GM19468 (cell line): ENCODE measurements around the gene DNAJB12.
"Not testable (repeated sequence)": the region's sequence is repeated elsewhere in the genome, so short reads cannot be mapped to it uniquely, and the experiment has no call there.

Source experiments
- ATAC-seq: cut with Tn5 transposase; IDR thresholded peaks from one replicate; pipeline ENCODE4 v1.9.1; 2021; ENCODE audit warnings: mild to moderate bottlenecking, moderate library complexity, moderate number of reproducible peaks; ENCODE audit not compliant: unreplicated experiment; ENCODE audit errors: extremely low read depth

DNAJB12 gene

GRCh38 chr10:72354356-72355213 lies at the start of gene DNAJB12:
Gene DNAJB12 (minus strand): TSS chr10:72354919. CDS start chr10:72354897, 22 bp downstream.
- peak; percentile 73 for ATAC-seq

DNA sequence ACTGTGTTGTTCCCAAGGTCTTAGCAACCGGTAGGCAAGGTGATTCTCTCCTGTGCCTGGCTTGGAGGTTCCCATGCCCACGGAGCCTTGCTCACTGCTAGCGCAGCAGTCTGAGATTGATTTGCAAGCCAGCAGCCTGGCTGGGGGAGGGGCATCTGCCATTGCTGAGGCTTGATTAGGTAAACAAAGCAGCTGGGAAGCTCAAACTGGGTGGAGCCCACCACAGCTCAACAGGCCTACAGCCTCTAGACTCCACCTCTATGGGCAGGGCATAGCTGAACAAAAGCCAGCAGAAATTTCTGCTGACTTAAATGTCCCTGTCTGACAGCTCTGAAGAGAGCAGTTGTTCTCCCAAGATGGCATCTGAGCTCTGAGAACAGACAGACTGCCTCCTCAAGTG lies 40.9 kb upstream of the DNAJB12 start:
- not testable (repeated sequence) for ATAC-seq

- ATAC-seq, result no peak
These were observed 37.9 kb upstream of the DNAJB12 start for GRCh38 chr10:72392571-72392970.

- ATAC-seq, result no peak
These were observed 36.0 kb upstream of the DNAJB12 start for GRCh38 chr10:72390764-72391163.

GRCh38 chr10:72389716-72390115 lies 35.0 kb upstream of the DNAJB12 start:
- no peak for ATAC-seq

DNA sequence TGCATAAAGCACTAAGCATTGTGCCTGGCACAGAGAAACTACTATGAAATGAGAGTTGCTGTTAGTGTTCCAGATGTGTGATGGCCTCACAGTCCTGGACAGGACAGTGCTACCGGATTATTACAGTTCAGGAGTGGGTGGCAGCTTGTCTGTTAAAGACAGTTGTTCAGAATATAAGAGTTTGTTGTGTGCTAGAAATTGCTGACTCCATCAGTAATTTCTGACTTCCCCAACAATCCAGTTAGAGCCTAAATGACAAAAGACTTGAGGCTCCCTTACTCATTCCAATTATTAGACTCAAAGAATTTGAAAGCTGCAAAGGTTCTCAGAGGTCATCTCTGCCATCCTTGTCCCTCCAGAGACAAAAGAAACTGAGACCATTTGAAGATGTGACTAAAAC lies 34.3 kb upstream of the DNAJB12 start:
- no peak for ATAC-seq

DNA sequence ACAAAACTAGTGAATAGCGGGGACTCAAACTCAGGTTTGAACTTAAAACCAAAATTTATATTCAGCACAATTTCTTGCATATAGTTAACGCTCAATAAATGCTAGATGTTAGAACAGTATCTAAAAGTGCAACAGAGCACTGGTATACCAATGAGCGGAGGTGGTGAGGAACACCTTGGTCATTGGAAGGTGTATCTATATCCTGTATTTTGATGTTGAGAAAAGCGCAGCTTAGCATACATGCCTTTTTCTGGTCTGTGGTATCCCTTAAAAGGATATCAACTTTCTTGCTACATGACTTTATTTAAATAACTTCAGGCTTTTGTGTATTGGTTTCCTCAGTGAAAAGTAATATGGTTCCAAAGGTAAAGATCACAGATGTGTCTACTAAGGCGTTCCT lies 33.3 kb upstream of the DNAJB12 start:
- ATAC-seq, result no peak

DNA sequence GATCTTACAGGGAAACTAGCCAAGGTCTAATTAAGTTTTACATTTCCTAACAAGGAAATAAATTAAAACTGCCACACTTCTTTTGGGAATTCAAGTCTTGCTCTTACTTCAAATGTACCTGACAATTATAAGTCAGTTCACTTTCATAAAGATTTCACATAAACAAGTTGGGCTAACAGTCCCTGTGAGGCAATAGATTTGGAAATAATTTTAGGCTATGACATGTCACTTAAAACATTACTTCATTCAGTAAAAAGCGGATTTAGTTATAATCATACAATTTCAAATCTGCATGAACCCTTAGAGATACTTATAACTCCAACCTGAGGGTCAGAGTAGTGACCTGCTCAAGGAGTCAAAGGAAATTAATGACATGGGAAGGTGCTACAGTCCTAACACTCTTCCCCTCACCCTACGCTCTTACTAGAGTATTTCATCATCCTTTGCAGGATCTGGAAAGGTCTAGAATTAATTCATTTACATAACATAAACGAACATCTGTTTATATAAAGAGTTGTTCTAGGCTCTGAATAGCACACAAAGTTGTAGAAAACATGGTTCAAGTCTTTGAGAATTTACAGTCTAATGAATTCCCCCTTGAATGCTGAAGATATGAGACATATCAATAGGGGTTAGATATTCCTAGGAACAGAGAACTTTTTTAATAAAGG lies 32.3 kb upstream of the DNAJB12 start:
- ATAC-seq, result no peak

- no peak for ATAC-seq
These were observed 31.0 kb upstream of the DNAJB12 start for GRCh38 chr10:72385724-72386123.

- ATAC-seq, result not testable (repeated sequence)
These were observed 30.3 kb upstream of the DNAJB12 start for GRCh38 chr10:72384982-72385381.

- no peak for ATAC-seq
These were observed 25.1 kb upstream of the DNAJB12 start for GRCh38 chr10:72379776-72380175.

DNA sequence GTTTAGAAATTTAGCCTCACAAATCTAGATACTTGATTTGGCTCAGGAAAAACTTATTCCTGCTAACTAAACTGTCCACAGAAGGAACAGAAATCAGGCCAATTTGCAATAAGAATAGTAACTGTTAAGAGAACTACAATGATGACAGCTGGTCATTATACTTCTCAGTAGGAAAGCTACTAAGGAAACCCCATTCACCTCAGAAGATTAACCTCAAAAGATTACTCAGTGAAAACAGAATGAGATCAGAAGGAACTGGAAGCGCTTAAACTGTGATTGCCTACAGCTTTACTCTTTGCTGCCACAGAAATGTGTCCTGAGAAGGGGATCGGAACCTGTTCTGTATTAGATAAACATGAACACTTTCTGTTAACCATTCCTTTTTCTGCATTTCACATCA lies 24.3 kb upstream of the DNAJB12 start:
- ATAC-seq, result no peak

- no peak for ATAC-seq
These were observed 20.9 kb upstream of the DNAJB12 start for GRCh38 chr10:72375585-72375984.

DNA sequence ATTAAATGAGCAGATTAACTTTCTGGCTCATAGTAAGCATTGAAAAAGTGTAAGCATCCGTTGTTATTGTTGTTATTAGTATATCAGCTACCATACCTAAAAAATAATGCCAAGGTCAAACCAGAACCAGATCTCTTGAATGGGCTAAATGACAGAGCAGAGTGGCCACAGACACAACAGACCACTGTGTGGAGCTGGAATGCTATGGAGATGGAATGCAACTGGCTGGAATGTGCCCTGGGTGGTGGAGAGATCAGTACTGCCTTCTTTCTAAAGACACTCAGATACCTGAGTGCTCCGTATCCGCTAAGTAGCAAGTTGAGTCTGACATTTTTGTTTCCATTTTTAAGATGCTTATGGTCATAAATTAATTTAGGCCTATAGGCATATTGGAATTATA lies 20.5 kb upstream of the DNAJB12 start:
- ATAC-seq, result no peak

GRCh38 chr10:72370201-72370722 lies 15.5 kb upstream of the DNAJB12 start:
- ATAC-seq, result no peak

- no peak for ATAC-seq
These were observed 12.7 kb upstream of the DNAJB12 start for GRCh38 chr10:72367301-72367960.

DNA sequence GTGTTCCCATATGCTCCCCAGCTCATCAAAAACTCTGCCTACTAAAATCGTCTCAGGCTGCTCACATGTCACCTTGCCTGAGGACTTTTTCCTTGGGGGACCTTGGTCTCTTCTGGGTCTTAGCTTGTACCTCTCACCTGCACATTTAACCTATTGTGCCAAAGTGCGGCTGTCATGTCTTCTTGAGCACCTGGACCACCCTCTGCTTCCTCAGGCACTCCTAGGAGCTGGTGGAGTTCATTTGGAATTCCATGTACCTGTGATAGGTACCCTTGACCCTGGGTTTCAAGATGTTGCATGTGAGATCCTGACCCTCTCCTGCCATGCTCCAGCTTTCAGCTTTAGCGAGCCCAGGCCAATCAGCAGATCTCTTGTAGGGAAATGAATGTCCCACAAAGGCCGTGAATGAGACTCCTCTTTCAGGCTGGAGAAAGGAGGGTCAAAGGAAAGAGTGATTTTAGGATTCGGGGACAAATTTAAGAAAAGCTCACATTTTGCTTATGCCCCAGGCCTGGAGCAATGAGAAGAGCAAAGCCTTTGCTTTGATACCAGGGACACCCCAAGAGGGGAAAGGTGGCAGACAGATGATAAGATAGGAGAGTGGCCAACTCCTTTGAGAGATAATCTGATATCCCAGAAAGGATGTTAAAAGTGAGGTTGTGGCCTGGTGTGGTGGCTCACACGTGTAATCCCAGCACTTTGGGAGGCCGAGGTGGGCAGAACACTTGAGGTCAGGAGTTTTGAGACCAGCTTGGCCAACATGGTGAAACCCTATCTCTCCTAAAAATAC lies 10.6 kb upstream of the DNAJB12 start:
- ATAC-seq, result no peak

- peak; percentile 33 for ATAC-seq
These were observed 9.6 kb upstream of the DNAJB12 start for GRCh38 chr10:72364239-72364777.

DNA sequence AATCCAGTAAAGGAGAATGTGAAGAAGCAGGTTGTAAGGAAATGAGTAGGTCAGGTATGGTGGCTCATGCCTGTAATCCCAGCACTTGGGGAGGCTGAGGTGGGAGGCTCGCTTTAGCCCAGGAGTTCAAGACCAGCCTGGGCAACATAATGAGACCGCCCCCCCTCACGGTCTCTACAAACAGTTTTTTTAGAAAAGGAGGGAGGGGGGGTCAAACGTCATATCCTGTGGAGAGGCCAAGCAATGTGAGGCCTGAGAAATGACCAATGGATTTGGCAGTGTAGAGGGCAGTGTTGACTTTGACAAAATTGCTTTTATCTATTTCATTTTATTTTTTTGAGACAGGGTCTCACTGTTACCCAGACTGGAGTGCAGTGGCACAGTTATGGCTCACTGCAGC lies 2.3 kb upstream of the DNAJB12 start:
- no peak for ATAC-seq

DNA sequence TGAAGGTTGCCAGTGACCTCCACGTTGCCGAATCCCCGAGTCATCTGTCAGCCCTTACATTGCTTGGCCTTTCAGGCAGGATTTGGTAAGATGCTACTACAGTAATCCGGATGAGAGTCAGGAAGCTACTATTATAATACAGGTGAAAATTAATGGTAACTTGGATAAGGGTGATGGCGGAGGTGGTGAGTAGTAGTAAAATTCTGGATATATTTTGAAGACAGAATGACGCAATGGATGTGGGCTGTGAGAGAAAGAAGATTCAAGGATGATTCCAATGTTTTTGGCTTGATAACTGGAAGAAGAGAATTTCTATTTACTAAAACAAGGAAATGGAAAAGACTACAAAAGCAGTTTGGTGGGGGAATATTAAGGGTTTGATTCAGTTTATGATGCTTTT lies 1.4 kb upstream of the DNAJB12 start:
- ATAC-seq, result no peak
